Spleen (tissue), 11 donors: ENCODE measurements around the gene KCNN2. TPM values are rescaled to one million over a fixed set of nuclear protein-coding genes. Genes with fewer than 3 reads are reported as not detected.

Experiments
- DNase-seq: peaks from one replicate; pipeline ENCODE4 v3.0.0-alpha.2; 2020
- H3K27ac ChIP-seq, 8 donors: fragments of 200-600 bp; sonication (generic) in 7 of 8; 1 replicate in 4 of 8; 2 replicates in 4 of 8; pipeline versions ENCODE4 v1.5.0 to v1.8.0; 2016 to 2021; ENCODE audit warnings: inconsistent platforms in 4 of 8, mild to moderate bottlenecking in 4 of 8, moderate library complexity in 1 of 8
- H3K27me3 ChIP-seq, 7 donors: fragments of 200-600 bp; sonication (generic) in 6 of 7; replicated peaks in 1 of 7; 1 replicate in 4 of 7; 2 replicates in 3 of 7; pipeline versions ENCODE4 v1.5.0 to v1.8.0; 2016 to 2021; ENCODE audit warnings: inconsistent platforms in 3 of 7, mild to moderate bottlenecking in 1 of 7
- H3K36me3 ChIP-seq, 6 donors: fragments of 200-600 bp; sonication (generic) in 5 of 6; 1 replicate in 4 of 6; 2 replicates in 2 of 6; pipeline versions ENCODE4 v1.5.0 to v1.8.0; 2016 to 2021; ENCODE audit warnings: inconsistent platforms in 2 of 6
- H3K4me1 ChIP-seq, 6 donors: fragments of 200-600 bp; sonication (generic) in 5 of 6; 1 replicate in 3 of 6; 2 replicates in 3 of 6; pipeline versions ENCODE4 v1.5.0 to v1.8.0; 2016 to 2021; ENCODE audit warnings: inconsistent platforms in 3 of 6
- H3K4me3 ChIP-seq, 8 donors: fragments of 200-600 bp; sonication (generic) in 7 of 8; 1 replicate in 4 of 8; 2 replicates in 4 of 8; pipeline versions ENCODE4 v1.5.0 to v1.8.0; 2016 to 2021; ENCODE audit warnings: inconsistent platforms in 4 of 8, mild to moderate bottlenecking in 4 of 8, moderate library complexity in 2 of 8
- H3K9me3 ChIP-seq, 8 donors: fragments of 200-600 bp; sonication (generic) in 7 of 8; 1 replicate in 4 of 8; 2 replicates in 4 of 8; pipeline versions ENCODE4 v1.5.0 to v1.8.0; 2016 to 2021; ENCODE audit warnings: inconsistent platforms in 4 of 8
- POLR2A ChIP-seq, 3 donors: fragments of 450-650 bp; IDR thresholded peaks; one replicate each; pipeline ENCODE4 v1.5.1; 2017; ENCODE audit warnings: antibody characterized with exemption in 3 of 3, mild to moderate bottlenecking in 1 of 3
- POLR2AphosphoS5 ChIP-seq, 3 donors: sonication (generic); formaldehyde crosslinking; IDR thresholded peaks; one replicate each; pipeline ENCODE4 v1.5.1; 2017; ENCODE audit warnings: antibody characterized with exemption in 3 of 3
- WGBS, 5 donors: extraction: QIAGEN DNeasy Blood & Tissue Kit in 3 of 5; methylation state at CpG; one replicate each; pipeline versions ENCODE4 v1.1.5 to v1.1.7; 2013 to 2018; 5-methylcytosine and 5-hydroxymethylcytosine counted together
- intact Hi-C: fragments of 100-400 bp; cut with DNase I; formaldehyde crosslinking; loops from one replicate; pipeline ENCODE4 v1.15.0; 2023; ENCODE audit warnings: low total_unique reads
- polyA plus RNA-seq, 3 donors: library from polyadenylated mRNA; stranded (reverse); fragments of 200-250 nt; gene quantifications; one replicate each; pipeline ENCODE4 v1.2.1, GENCODE V29; 2013
- total RNA-seq, 7 donors: library from RNA; depleted of rRNA in 3 of 7; stranded (reverse); fragments of >200 nt in 3 of 7; fragmentation: NEBNext Ultra II Directional in 4 of 7; extraction: Animal tissue kit (Norgen Biotek cat#: 25700) in 4 of 7; gene quantifications; one replicate each; pipeline versions ENCODE4 v1.1.0 to v1.2.1, GENCODE V29; 2016 to 2021
- TF ChIP-seq, protein P1 (sequence below), 11 experiments: fragments of 200-600 bp in 7 of 11; fragments of 450-650 bp in 4 of 11; sonication (generic) in 4 of 11; IDR thresholded peaks in 8 of 11; conservative IDR thresholded peaks in 3 of 11; 1 replicate in 7 of 11; 2 replicates in 4 of 11; pipeline versions ENCODE4 v1.4.0 to v1.8.0; 2016 to 2021; ENCODE audit warnings: antibody characterized with exemption in 11 of 11, inconsistent platforms in 4 of 11, mild to moderate bottlenecking in 1 of 11
- donor health status: healthy with polysubstance abuse.
- donor health status: DM: no; HTN: no; CAD: no; lungs with moderate emphysema.
- donor health status: DM: no; HTN: no; CAD: no.
- donor health status: Bipolar disorder and iron deficiency.
- donor health status: healthy.
- donor health status: DM: no; HTN: no; CAD: no.
- donor health status: DM: yes; HTN: yes; CAD: no.

Gene KCNN2
- total and polyA plus RNA-seq, 10 donors, result 0.20 to 1.1 (median 0.56) TPM

DNA sequence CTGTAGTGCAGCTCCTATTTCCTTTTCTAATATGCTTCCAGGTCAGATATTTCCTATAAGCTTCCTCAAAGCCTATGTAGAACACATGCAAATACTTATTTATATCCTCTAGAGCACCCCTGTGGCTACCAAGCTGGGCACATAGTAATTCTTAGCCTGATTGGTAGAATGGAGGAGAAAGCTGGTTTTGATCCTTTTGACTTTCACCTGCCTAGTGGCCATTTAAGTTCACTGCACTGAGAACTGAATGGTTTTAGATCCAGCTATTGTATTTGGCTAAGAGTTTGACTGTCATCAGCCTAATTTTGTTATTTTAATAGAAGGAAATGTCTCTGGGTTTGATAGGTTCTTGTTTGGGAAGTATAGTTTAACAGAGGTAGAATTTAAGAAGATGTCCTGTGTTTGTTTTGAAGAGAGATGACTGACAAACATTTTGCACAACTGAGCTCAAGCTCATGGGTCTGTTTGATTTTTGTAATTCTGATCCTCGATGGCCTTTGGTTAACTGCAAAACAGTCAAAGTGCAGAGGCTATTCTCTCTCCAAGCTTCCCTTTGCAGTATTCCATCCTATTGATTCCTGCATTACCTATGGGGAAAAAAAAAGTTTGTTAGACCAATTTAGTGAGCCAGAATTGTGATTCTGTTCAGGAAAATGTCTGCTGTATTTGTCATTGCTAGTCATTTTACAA is 85.4 kb downstream of the KCNN2 start:
- TF ChIP-seq, protein P1, sequence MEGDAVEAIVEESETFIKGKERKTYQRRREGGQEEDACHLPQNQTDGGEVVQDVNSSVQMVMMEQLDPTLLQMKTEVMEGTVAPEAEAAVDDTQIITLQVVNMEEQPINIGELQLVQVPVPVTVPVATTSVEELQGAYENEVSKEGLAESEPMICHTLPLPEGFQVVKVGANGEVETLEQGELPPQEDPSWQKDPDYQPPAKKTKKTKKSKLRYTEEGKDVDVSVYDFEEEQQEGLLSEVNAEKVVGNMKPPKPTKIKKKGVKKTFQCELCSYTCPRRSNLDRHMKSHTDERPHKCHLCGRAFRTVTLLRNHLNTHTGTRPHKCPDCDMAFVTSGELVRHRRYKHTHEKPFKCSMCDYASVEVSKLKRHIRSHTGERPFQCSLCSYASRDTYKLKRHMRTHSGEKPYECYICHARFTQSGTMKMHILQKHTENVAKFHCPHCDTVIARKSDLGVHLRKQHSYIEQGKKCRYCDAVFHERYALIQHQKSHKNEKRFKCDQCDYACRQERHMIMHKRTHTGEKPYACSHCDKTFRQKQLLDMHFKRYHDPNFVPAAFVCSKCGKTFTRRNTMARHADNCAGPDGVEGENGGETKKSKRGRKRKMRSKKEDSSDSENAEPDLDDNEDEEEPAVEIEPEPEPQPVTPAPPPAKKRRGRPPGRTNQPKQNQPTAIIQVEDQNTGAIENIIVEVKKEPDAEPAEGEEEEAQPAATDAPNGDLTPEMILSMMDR (IDR thresholded peaks at IDR 0.05 in 8 of 11, conservative IDR thresholded peaks at IDR 0.05 in 3 of 11), result peak in 2 of 11 experiments; percentile 11 to 13
- no peak for TF ChIP-seq POLR2AphosphoS5 (IDR thresholded peaks at IDR 0.05)
- Histone ChIP-seq H3K27ac (no peak overlapping the region), H3K4me1 (peaks cover 0 to 7% (median 0%) of the 10 kb centered on the region in 6 donors), H3K27me3 (peaks cover 0 to 11% (median 0%) of the 10 kb centered on the region in 7 donors), H3K36me3 (no peaks in the 10 kb centered on the region), H3K4me3 (no peak overlapping the region), H3K9me3 (no peaks in the 10 kb centered on the region)
- 57 to 82% (median 78%) methylated on average over 1 of the region's 1 CpG for WGBS, 5 donors
- intact Hi-C loops, result loop anchor here (5.0 kb wide), 1 partner anchor 770 kb away; no protein-coding TSS in a partner anchor
- no peak for DNase-seq

- DNase-seq, result no peak
- Histone ChIP-seq H3K4me1 (peaks cover 0 to 7% (median 0%) of the 10 kb centered on the region in 6 donors), H3K9me3 (no peaks in the 10 kb centered on the region), H3K27ac (no peak overlapping the region), H3K4me3 (no peak overlapping the region), H3K27me3 (peaks cover 0 to 11% (median 0%) of the 10 kb centered on the region in 7 donors), H3K36me3 (no peaks in the 10 kb centered on the region)
- no peak for TF ChIP-seq POLR2AphosphoS5 (IDR thresholded peaks at IDR 0.05)
- TF ChIP-seq, protein P1 (IDR thresholded peaks at IDR 0.05 in 8 of 11, conservative IDR thresholded peaks at IDR 0.05 in 3 of 11), result no peak
- intact Hi-C loops, result loop anchor here (5.0 kb wide), 1 partner anchor 771 kb away; no protein-coding TSS in a partner anchor
- WGBS, 5 donors, result 55 to 68% (median 60%) methylated on average over 4 of the region's 4 CpGs
Observed at GRCh38 chr5:114448481-114448880, 86.6 kb downstream of the KCNN2 start.

DNA sequence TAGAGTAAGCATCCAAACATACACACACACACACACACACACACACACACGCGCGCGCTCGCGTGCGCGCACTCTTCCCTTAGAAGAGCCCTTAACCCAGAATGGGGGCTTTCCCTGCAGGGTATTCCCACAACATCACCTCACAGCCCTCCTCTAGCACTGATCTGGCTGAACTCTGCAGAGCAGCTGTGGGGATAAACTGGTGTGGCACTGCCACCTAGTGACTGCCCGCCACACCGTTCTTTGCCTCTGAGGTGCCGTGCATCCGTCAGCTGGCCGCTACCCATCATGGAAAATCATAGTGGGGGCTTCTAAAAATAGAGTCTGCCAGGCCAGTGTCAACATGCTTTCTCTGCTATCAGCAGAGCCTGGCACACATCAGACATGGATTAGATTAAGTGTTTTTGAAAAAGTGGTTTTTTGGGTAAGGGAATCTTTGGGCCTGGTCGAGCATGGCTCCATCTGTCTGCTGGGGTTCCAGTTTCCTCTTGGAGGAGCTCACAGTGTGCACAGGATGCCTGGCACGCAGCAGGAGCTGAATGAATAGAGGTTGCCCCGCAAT is 88.1 kb downstream of the KCNN2 start:
- no peaks in the 10 kb centered on the region for H3K9me3 ChIP-seq
- peak; percentile 79 for DNase-seq
- no peaks in the 10 kb centered on the region for H3K36me3 ChIP-seq
- H3K4me1 ChIP-seq, result peaks cover 0 to 7% (median 0%) of the 10 kb centered on the region in 6 donors
- peaks cover 0 to 11% (median 0%) of the 10 kb centered on the region in 7 donors for H3K27me3 ChIP-seq
- no peak overlapping the region for H3K4me3 ChIP-seq
- 4 to 8% (median 7%) methylated on average over 13 to 16 of the region's 16 CpGs for WGBS, 5 donors
- intact Hi-C loops, result loop anchor here (5.0 kb wide), 3 partner anchors 348 to 838 kb away; no protein-coding TSS in a partner anchor
- TF ChIP-seq, protein P1 (IDR thresholded peaks at IDR 0.05 in 8 of 11, conservative IDR thresholded peaks at IDR 0.05 in 3 of 11), result peak in 10 of 11 experiments; percentile 23 to 79 (median 65)
- TF ChIP-seq POLR2AphosphoS5 (IDR thresholded peaks at IDR 0.05), result no peak
- H3K27ac ChIP-seq, result no peak overlapping the region

GRCh38 chr5:114450437-114450836 is 88.6 kb downstream of the KCNN2 start:
- DNase-seq, result no peak
- H3K36me3 ChIP-seq, result no peaks in the 10 kb centered on the region
- H3K4me3 ChIP-seq, result no peak overlapping the region
- H3K9me3 ChIP-seq, result no peaks in the 10 kb centered on the region
- H3K4me1 ChIP-seq, result peaks cover 0 to 7% (median 0%) of the 10 kb centered on the region in 6 donors
- peaks cover 0 to 11% (median 0%) of the 10 kb centered on the region in 7 donors for H3K27me3 ChIP-seq
- TF ChIP-seq POLR2AphosphoS5 (IDR thresholded peaks at IDR 0.05) (no peak), POLR2A (IDR thresholded peaks at IDR 0.05) (no peak)
- TF ChIP-seq, protein P1 (IDR thresholded peaks at IDR 0.05 in 8 of 11, conservative IDR thresholded peaks at IDR 0.05 in 3 of 11), result no peak
- 68 to 83% (median 74%) methylated on average over 3 of the region's 3 CpGs for WGBS, 5 donors
- intact Hi-C loops, result loop anchor here (5.0 kb wide), 2 partner anchors 348 to 838 kb away; no protein-coding TSS in a partner anchor
- H3K27ac ChIP-seq, result no peak overlapping the region
